NB4 (cell line): ENCODE measurements around the gene GOLGA6L9.
"Not testable (repeated sequence)": the region's sequence is repeated elsewhere in the genome, so short reads cannot be mapped to it uniquely, and the experiment has no call there.

Experiments used
- DNase-seq: peaks from one replicate; pipeline ENCODE4 v3.0.0; 2010; ENCODE audit warnings: low read depth
- H3K4me3 ChIP-seq: one replicate; pipeline ENCODE4 v1.5.1; 2011; ENCODE audit warnings: mild to moderate bottlenecking, low read depth, low read length, moderate library complexity
- CTCF ChIP-seq: IDR thresholded peaks from one replicate; pipeline ENCODE4 v1.5.1; 2012; ENCODE audit warnings: low read depth, low read length
- MAX ChIP-seq: IDR thresholded peaks from 2 replicates; pipeline ENCODE4 v1.6.1; 2011; ENCODE audit warnings: low read depth, low read length
- MYC ChIP-seq: IDR thresholded peaks from 2 replicates; pipeline ENCODE4 v1.6.1; 2011; ENCODE audit warnings: low read depth, low read length
- POLR2A ChIP-seq: IDR thresholded peaks from 2 replicates; pipeline ENCODE4 v1.6.1; 2011; ENCODE audit warnings: mild to moderate bottlenecking; ENCODE audit not compliant: insufficient read length; ENCODE audit errors: extremely low read depth

Gene GOLGA6L9

GRCh38 chr15:82429693-82430092 lies at the start of gene GOLGA6L9:
Gene GOLGA6L9, plus strand, starts transcription at chr15:82429816. Its CDS starts 264 bp downstream, at chr15:82430080.
- H3K4me3 ChIP-seq: not testable (repeated sequence)
- DNase-seq: peak; percentile 2

GRCh38 chr15:82381330-82381955 lies 48.2 kb upstream of the GOLGA6L9 start:
- not testable (repeated sequence) for H3K4me3 ChIP-seq, DNase-seq

GRCh38 chr15:82387209-82387608 lies 42.4 kb upstream of the GOLGA6L9 start:
- H3K4me3 ChIP-seq, DNase-seq: not testable (repeated sequence)

GRCh38 chr15:82390152-82390551 lies 39.5 kb upstream of the GOLGA6L9 start:
- not testable (repeated sequence) for H3K4me3 ChIP-seq, DNase-seq

- H3K4me3 ChIP-seq, DNase-seq: not testable (repeated sequence)
These were observed 37.5 kb upstream of the GOLGA6L9 start for GRCh38 chr15:82392077-82392476.

GRCh38 chr15:82393671-82394070 lies 35.9 kb upstream of the GOLGA6L9 start:
- no peak for DNase-seq
- no peak overlapping the region for H3K4me3 ChIP-seq
- TF ChIP-seq CTCF (no peak), MAX (no peak), POLR2A (no peak), MYC (no peak)

GRCh38 chr15:82395788-82396187 lies 33.8 kb upstream of the GOLGA6L9 start:
- not testable (repeated sequence) for H3K4me3 ChIP-seq, DNase-seq

- TF ChIP-seq POLR2A (no peak), CTCF (no peak), MAX (no peak), MYC (no peak)
- no peak for DNase-seq
- no peak overlapping the region for H3K4me3 ChIP-seq
These were observed 31.8 kb upstream of the GOLGA6L9 start for GRCh38 chr15:82397817-82398216.

- H3K4me3 ChIP-seq: no peak overlapping the region
- no peak for DNase-seq
These were observed 30.8 kb upstream of the GOLGA6L9 start for GRCh38 chr15:82398785-82399184.

GRCh38 chr15:82399366-82400103 lies 30.1 kb upstream of the GOLGA6L9 start:
- H3K4me3 ChIP-seq: not testable (repeated sequence)
- peak; percentile 25 for DNase-seq

More at GRCh38 chr15:82398785-82399184, 30.8 kb upstream of the GOLGA6L9 start:
- TF ChIP-seq MYC (no peak), POLR2A (no peak), MAX (no peak), CTCF (no peak)

- H3K4me3 ChIP-seq, DNase-seq: not testable (repeated sequence)
These were observed 27.7 kb upstream of the GOLGA6L9 start for GRCh38 chr15:82401918-82402317.

- not testable (repeated sequence) for DNase-seq, H3K4me3 ChIP-seq
These were observed 27.3 kb upstream of the GOLGA6L9 start for GRCh38 chr15:82402341-82402740.

- not testable (repeated sequence) for DNase-seq, H3K4me3 ChIP-seq
These were observed 23.4 kb upstream of the GOLGA6L9 start for GRCh38 chr15:82406211-82406610.

- not testable (repeated sequence) for DNase-seq, H3K4me3 ChIP-seq
These were observed 19.3 kb upstream of the GOLGA6L9 start for GRCh38 chr15:82410306-82410705.
